Neural progenitor cell (in vitro differentiated cells): Measurements from ENCODE around the gene TIAM2.

ENCODE experiments used
- EZH2phosphoT487 ChIP-seq: fragments of 200-600 bp; sonication (generic); IDR thresholded peaks from 2 replicates; pipeline ENCODE4 v1.6.1; 2017; ENCODE audit warnings: antibody characterized with exemption
- TF ChIP-seq, protein P1 (sequence below): fragments of 200-600 bp; sonication (generic); IDR thresholded peaks from 2 replicates; pipeline ENCODE4 v1.5.1; 2017; ENCODE audit warnings: antibody characterized with exemption, mild to moderate bottlenecking

DNA sequence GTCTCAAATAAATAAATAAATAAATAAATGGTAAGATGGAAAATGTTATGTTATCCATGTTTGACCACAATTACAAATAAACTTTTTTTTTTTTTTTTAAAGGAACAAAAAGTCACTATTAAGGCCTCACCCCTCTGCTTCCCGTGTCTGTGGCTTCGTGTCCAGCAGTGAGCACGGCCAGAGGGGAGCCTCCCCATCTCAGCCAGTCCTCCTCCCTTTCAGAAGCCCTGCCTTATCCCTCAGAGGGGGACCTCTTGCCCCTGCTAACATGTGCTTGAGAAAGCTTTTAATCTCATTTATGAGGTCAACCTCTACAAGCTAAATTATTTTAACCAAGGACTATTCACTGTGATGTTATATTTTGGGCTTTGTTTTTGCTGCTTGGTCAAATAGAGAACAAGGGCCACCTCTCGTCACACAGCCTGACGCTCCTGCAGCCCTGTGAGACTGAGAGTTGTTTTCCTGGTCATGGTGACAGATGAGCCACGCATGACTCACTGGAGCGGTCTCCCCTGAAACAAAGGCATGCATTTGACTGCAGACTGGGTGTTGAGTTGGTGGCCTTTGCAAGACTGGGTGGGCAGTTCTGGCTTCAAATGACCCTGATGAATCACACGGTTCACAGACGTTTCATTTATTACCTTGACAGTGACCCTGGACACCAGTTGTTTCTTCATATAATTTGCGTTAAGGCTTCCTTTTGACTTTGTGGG, 131.8 kb downstream of the TIAM2 start:
- TF ChIP-seq, protein P1, sequence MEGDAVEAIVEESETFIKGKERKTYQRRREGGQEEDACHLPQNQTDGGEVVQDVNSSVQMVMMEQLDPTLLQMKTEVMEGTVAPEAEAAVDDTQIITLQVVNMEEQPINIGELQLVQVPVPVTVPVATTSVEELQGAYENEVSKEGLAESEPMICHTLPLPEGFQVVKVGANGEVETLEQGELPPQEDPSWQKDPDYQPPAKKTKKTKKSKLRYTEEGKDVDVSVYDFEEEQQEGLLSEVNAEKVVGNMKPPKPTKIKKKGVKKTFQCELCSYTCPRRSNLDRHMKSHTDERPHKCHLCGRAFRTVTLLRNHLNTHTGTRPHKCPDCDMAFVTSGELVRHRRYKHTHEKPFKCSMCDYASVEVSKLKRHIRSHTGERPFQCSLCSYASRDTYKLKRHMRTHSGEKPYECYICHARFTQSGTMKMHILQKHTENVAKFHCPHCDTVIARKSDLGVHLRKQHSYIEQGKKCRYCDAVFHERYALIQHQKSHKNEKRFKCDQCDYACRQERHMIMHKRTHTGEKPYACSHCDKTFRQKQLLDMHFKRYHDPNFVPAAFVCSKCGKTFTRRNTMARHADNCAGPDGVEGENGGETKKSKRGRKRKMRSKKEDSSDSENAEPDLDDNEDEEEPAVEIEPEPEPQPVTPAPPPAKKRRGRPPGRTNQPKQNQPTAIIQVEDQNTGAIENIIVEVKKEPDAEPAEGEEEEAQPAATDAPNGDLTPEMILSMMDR = no peak
- TF ChIP-seq EZH2phosphoT487 = no peak
